Neural crest cell (in vitro differentiated cells): Measurements from ENCODE around the gene ZNF618. TPM values are rescaled to one million over a fixed set of nuclear protein-coding genes. Genes with fewer than 3 reads are reported as not detected.

Source experiments
- DNase-seq: peaks from one replicate; pipeline ENCODE4 v3.0.0; 2021; ENCODE audit warnings: low read depth, mixed read lengths, low spot score
- H3K27ac Mint-ChIP-seq: one replicate; pipeline ENCODE4 v1.8.0; 2021; ENCODE audit warnings: mild to moderate bottlenecking, mixed read lengths; ENCODE audit not compliant: unreplicated experiment
- H3K27me3 Mint-ChIP-seq: 2 replicates; pipeline ENCODE4 v1.8.0; 2021; ENCODE audit warnings: low read depth, mild to moderate bottlenecking, mixed read lengths
- H3K36me3 Mint-ChIP-seq: 2 replicates; pipeline ENCODE4 v1.8.0; 2021; ENCODE audit warnings: low read depth, mild to moderate bottlenecking, mixed read lengths
- H3K4me1 Mint-ChIP-seq: 2 replicates; pipeline ENCODE4 v1.8.0; 2021; ENCODE audit warnings: mixed read lengths
- H3K4me3 Mint-ChIP-seq: one replicate; pipeline ENCODE4 v1.8.0; 2021; ENCODE audit warnings: mild to moderate bottlenecking, mixed read lengths
- H3K9me3 Mint-ChIP-seq: 2 replicates; pipeline ENCODE4 v1.8.0; 2021; ENCODE audit warnings: mixed read lengths
- total RNA-seq: library from RNA; stranded (reverse); gene quantifications from 2 replicates; pipeline ENCODE4 v1.2.1, GENCODE V29; 2021
- TF ChIP-seq, protein P1 (sequence below): fragments of 200-600 bp; sonication (generic); conservative IDR thresholded peaks from 2 replicates; pipeline ENCODE4 v1.5.0; 2021; ENCODE audit warnings: antibody characterized with exemption, mild to moderate bottlenecking

ZNF618 gene
- total RNA-seq, 1 donor from 2014 or later = 60.8 TPM

DNA sequence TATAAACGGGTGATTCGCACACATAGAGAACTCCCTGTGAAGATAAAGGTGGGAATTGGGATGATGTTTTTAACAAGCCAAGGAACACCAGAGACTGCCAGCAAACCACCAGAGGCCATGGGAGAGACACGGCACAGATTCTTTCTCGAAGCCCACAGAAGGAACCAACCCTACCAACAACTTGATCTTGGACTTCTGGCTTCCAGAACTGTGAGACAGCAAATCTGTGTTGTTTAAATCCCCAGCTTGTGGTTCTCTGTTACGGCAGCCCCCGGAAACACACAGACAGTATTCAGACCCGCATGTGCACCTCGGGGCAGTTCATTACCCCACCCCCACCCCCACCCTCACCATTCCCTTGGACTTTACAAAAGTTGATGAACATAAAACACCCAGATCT is 189.2 kb downstream of the ZNF618 start:
- no peak for DNase-seq
- Mint-ChIP-seq H3K36me3 (peaks cover 6% of the 10 kb centered on the region), H3K27me3 (peaks cover 7% of the 10 kb centered on the region), H3K4me3 (no peak overlapping the region), H3K9me3 (peaks cover 4% of the 10 kb centered on the region), H3K27ac (no peak overlapping the region), H3K4me1 (no peaks in the 10 kb centered on the region)
- TF ChIP-seq, protein P1, sequence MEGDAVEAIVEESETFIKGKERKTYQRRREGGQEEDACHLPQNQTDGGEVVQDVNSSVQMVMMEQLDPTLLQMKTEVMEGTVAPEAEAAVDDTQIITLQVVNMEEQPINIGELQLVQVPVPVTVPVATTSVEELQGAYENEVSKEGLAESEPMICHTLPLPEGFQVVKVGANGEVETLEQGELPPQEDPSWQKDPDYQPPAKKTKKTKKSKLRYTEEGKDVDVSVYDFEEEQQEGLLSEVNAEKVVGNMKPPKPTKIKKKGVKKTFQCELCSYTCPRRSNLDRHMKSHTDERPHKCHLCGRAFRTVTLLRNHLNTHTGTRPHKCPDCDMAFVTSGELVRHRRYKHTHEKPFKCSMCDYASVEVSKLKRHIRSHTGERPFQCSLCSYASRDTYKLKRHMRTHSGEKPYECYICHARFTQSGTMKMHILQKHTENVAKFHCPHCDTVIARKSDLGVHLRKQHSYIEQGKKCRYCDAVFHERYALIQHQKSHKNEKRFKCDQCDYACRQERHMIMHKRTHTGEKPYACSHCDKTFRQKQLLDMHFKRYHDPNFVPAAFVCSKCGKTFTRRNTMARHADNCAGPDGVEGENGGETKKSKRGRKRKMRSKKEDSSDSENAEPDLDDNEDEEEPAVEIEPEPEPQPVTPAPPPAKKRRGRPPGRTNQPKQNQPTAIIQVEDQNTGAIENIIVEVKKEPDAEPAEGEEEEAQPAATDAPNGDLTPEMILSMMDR = no peak

DNA sequence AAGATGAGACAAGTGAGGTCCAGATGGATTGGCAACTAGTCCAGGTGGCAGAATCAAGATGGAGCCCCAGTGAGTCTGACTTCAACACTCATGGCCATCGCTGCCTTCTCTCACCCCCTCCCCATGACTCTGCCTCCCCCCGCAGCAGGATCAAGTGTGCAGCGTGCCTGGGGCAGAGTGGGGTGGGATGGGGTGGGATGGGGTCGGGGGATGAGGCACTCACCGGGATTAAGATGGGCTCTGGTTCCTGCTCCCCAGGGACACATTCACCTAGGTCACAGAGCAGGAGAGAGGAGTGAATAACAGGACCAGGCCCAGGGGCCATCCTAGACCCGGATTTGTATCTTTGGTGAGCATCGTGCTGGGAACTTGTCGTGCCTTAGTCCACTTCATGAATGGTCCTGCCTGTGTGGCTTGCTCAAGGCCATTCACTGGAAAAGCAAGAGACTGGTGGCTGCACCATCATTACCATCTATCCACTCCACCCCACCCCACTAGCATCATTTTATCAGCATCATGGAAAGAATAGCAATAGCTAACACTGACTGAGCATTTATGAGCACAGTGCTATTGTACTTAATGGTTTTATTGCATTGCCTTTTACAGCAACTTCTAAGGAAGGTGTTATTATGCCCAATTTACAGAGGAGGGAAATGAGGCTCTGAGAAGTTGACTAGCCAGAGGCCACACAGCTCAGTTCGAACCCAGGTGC is 193.5 kb downstream of the ZNF618 start:
- no peaks in the 10 kb centered on the region for H3K9me3 Mint-ChIP-seq
- TF ChIP-seq, protein P1 = no peak
- H3K27me3 Mint-ChIP-seq = peaks cover 10% of the 10 kb centered on the region
- H3K27ac Mint-ChIP-seq = no peak overlapping the region
- no peak overlapping the region for H3K4me3 Mint-ChIP-seq
- no peaks in the 10 kb centered on the region for H3K36me3 Mint-ChIP-seq
- H3K4me1 Mint-ChIP-seq = no peaks in the 10 kb centered on the region
- no peak for DNase-seq

DNA sequence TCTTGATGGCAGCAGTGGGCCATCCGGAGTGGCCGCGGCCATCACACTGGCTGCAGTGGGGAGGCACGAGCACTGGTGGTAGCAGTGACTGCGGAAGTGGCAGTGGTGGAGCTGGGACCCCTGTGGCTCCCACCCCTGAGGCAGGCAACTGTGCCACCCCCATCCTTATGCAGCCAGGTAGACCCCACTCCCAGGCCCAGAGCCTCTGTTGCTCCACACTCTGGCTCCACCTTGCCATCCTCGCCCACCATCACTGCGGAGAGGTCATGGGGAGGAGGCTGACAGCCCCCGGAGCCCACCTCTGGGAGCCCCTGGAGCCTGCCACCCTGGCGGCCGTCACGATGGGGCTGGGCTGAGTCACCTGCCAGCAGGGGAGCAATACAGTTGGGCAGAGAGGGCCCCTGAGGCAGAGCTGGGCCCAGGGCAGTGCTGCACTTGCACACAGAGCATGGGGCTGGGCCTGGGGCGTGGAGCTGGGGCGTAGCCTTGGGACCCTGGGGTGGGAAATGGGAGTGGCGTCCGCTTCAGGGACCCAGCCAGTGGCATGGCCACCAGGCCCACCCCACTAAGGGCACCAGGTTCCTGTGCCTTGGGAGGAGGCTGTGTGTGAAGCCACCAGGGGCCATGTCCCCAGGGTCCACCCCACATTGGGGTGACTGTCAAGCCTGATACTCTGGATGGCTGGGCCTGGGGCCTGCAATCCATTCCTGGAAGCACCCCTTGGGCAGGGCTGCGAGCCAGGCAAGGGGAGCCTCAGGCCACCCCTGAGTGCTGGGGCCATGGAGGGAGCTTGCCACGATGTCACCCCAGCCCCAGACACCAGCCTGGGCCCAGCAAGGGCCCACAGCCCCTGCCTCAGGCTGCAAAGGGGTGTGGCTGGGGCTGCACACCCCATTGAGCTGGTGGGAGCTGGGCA is 194.3 kb downstream of the ZNF618 start:
- Mint-ChIP-seq H3K9me3 (no peaks in the 10 kb centered on the region), H3K4me3 (no peak overlapping the region), H3K27ac (no peak overlapping the region), H3K27me3 (peaks cover 17% of the 10 kb centered on the region), H3K4me1 (no peaks in the 10 kb centered on the region), H3K36me3 (no peaks in the 10 kb centered on the region)
- no peak for DNase-seq
- TF ChIP-seq, protein P1 = no peak

DNA sequence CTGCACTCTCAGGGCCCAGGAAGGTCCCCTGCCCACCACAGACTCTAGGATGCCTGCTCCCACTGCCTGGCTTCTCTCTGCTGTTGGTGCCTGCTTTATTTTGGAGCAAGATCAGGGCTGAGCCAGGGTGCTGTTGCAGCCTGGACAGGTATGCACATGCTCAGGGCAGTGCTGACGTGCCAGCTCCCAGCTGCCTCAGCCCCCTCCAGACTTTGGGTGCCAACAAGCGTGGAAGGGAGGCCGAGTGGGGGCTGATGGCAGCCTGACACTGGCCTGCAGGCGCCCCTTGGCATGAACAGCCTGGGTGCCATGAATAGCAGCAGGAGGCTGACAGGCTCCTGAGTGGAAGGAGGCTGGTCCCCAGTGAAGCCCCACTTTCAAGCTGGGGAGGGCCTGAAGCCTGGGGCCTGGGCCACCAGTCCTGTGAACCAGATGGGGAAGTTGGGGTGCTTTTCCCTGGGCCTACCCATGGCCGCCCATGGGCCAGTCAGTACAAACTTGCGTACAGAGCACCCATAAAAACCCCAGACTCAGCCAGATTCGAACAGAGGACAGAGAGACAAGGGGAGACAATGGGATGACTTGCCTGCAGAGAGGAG is 195.2 kb downstream of the ZNF618 start:
- no peak for DNase-seq
- Mint-ChIP-seq H3K27me3 (peaks cover 25% of the 10 kb centered on the region), H3K36me3 (no peaks in the 10 kb centered on the region), H3K27ac (no peak overlapping the region), H3K4me1 (no peaks in the 10 kb centered on the region), H3K9me3 (no peaks in the 10 kb centered on the region), H3K4me3 (no peak overlapping the region)
- TF ChIP-seq, protein P1 = no peak

DNA sequence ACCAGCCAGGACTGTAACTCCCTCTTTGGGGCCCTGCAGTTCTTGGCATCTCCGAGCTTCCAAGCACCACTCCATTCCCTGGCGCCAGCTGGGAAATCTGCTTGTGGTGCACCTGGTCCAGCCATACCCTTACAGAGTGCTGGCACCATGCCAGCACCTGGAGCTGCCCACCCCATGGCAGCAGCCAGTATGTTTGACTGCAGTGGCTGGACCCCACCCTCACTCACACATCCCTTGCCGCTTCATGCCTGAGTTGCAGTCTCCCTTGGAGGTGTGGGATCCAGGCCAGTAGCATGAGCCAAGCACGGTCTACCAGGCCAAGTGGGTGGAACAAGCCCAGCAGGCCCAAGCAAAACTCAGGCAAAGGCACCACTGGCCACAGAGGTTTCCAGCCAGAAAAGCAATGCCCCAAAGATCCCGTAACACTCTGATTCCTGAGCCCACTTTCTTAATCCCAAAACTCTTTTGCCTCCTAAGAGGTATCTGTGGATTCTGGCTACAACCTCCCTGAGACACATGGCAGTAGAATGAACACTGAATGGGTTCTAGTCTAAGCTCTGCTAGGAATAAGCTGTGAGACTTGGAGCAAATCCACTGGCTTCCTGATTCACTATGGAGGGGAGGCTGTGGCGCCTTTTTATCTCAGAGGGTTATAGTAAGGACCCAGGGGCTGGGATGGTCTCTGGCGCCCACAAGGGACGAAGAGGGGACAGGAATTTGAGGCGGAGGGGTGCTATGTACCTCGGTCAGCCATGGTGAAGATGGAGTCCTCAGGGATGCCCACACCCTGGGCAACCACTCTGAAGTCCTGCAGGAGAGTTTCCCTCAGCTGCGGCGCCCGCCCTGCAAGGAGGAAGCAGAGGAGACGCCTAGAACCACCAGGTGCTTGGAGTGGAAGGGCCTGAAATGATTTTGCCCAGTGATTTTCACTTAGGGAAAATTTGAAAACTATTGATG is 196.4 kb downstream of the ZNF618 start:
- Mint-ChIP-seq H3K27ac (no peak overlapping the region), H3K4me3 (no peak overlapping the region), H3K36me3 (no peaks in the 10 kb centered on the region), H3K4me1 (no peaks in the 10 kb centered on the region), H3K9me3 (no peaks in the 10 kb centered on the region), H3K27me3 (peaks cover 30% of the 10 kb centered on the region)
- TF ChIP-seq, protein P1 = no peak
- no peak for DNase-seq
